CD14-positive monocyte (primary cell): Measurements from ENCODE around the gene CTU2. TPM values are rescaled to one million over a fixed set of nuclear protein-coding genes. Genes with fewer than 3 reads are reported as not detected.

ENCODE experiments used
- DNase-seq, 3 donors: peaks; one replicate each; pipeline ENCODE4 v3.0.0-alpha.2; 2011 to 2022
- H2AFZ ChIP-seq: 2 replicates; pipeline ENCODE4 v1.6.0; 2012; ENCODE audit warnings: mild to moderate bottlenecking, low read depth, low read length, inconsistent platforms; ENCODE audit not compliant: insufficient read depth, poor library complexity, severe bottlenecking
- H3K27ac ChIP-seq, 2 donors: 1 replicate in 1 of 2; 2 replicates in 1 of 2; pipeline ENCODE4 v1.5.1; 2012 to 2013; ENCODE audit warnings: low read length in 2 of 2, control low read depth in 1 of 2, inconsistent platforms in 1 of 2, low read depth in 1 of 2, mild to moderate bottlenecking in 1 of 2
- H3K27me3 ChIP-seq, 2 donors: one replicate each; pipeline versions ENCODE4 v1.6.0 to v1.6.1; 2011 to 2013; ENCODE audit warnings: low read length in 2 of 2; ENCODE audit not compliant: control insufficient read depth in 2 of 2, insufficient read depth in 2 of 2
- H3K36me3 ChIP-seq, 2 donors: replicated peaks in 1 of 2; 1 replicate in 1 of 2; 2 replicates in 1 of 2; pipeline versions ENCODE4 v1.5.1 to v1.6.1; 2012 to 2013; ENCODE audit warnings: low read length in 2 of 2, control low read depth in 1 of 2, inconsistent platforms in 1 of 2, mild to moderate bottlenecking in 1 of 2; ENCODE audit not compliant: insufficient read depth in 2 of 2, control insufficient read depth in 1 of 2
- H3K4me1 ChIP-seq, 2 donors: 1 replicate in 1 of 2; 2 replicates in 1 of 2; pipeline versions ENCODE4 v1.5.1 to v1.6.1; 2012 to 2013; ENCODE audit warnings: low read length in 2 of 2, control low read depth in 1 of 2, inconsistent platforms in 1 of 2, mild to moderate bottlenecking in 1 of 2, moderate library complexity in 1 of 2; ENCODE audit not compliant: insufficient read depth in 2 of 2, control insufficient read depth in 1 of 2
- H3K4me2 ChIP-seq: replicated peaks from 2 replicates; pipeline ENCODE3; 2012; ENCODE audit warnings: low read length, moderate library complexity, mild to moderate bottlenecking; ENCODE audit not compliant: poor library complexity, severe bottlenecking; ENCODE audit errors: extremely low read depth
- H3K4me3 ChIP-seq, 3 experiments: fragments of 200-600 bp in 1 of 3; sonication (generic) in 1 of 3; replicated peaks in 1 of 3; 1 replicate in 2 of 3; 2 replicates in 1 of 3; pipeline ENCODE4 v1.5.1; 2011 to 2013; ENCODE audit warnings: low read length in 3 of 3, mild to moderate bottlenecking in 3 of 3, control low read depth in 2 of 3, low read depth in 2 of 3, inconsistent platforms in 1 of 3, moderate library complexity in 1 of 3
- H3K79me2 ChIP-seq: 2 replicates; pipeline ENCODE4 v1.6.0; 2012; ENCODE audit warnings: mild to moderate bottlenecking, control low read depth, inconsistent platforms, low read length, moderate library complexity; ENCODE audit not compliant: insufficient read depth
- H3K9ac ChIP-seq: 2 replicates; pipeline ENCODE4 v1.6.0; 2017; ENCODE audit warnings: low read length, mild to moderate bottlenecking; ENCODE audit not compliant: insufficient read depth, poor library complexity, severe bottlenecking
- H3K9me3 ChIP-seq, 2 donors: replicated peaks in 1 of 2; 1 replicate in 1 of 2; 2 replicates in 1 of 2; pipeline versions ENCODE4 v1.5.1 to v1.6.1; 2012 to 2013; ENCODE audit warnings: low read length in 2 of 2, control low read depth in 1 of 2; ENCODE audit not compliant: control insufficient read depth in 1 of 2, insufficient read depth in 1 of 2
- H4K20me1 ChIP-seq: 2 replicates; pipeline ENCODE4 v1.6.0; 2012; ENCODE audit warnings: mild to moderate bottlenecking, low read length, control low read depth, moderate library complexity; ENCODE audit not compliant: insufficient read depth
- H3K27ac Mint-ChIP-seq, 7 donors: one replicate each; pipeline ENCODE4 v1.8.0; 2020; ENCODE audit warnings: mild to moderate bottlenecking in 7 of 7, mixed read lengths in 7 of 7, moderate library complexity in 6 of 7, inconsistent platforms in 2 of 7
- H3K27me3 Mint-ChIP-seq, 3 donors: one replicate each; pipeline ENCODE4 v1.8.0; 2021 to 2022; ENCODE audit warnings: low read depth in 3 of 3, mild to moderate bottlenecking in 3 of 3, mixed read lengths in 3 of 3, moderate library complexity in 3 of 3, inconsistent platforms in 1 of 3
- H3K36me3 Mint-ChIP-seq, 2 donors: one replicate each; pipeline ENCODE4 v1.8.0; 2020; ENCODE audit warnings: mixed read lengths in 2 of 2, inconsistent platforms in 1 of 2, mild to moderate bottlenecking in 1 of 2
- H3K4me1 Mint-ChIP-seq: one replicate; pipeline ENCODE4 v1.8.0; 2020; ENCODE audit warnings: mild to moderate bottlenecking, mixed read lengths
- H3K4me3 Mint-ChIP-seq, 2 donors: one replicate each; pipeline ENCODE4 v1.8.0; 2020; ENCODE audit warnings: mild to moderate bottlenecking in 2 of 2, mixed read lengths in 2 of 2, moderate library complexity in 1 of 2
- H3K9me3 Mint-ChIP-seq, 7 donors: one replicate each; pipeline ENCODE4 v1.8.0; 2020 to 2022; ENCODE audit warnings: mixed read lengths in 7 of 7, mild to moderate bottlenecking in 6 of 7, moderate library complexity in 6 of 7, inconsistent platforms in 2 of 7
- WGBS: methylation state at CpG from one replicate; pipeline ENCODE4 v1.1.5; 2013; ENCODE audit warnings: missing lambda C conversion rate; ENCODE audit not compliant: insufficient coverage; 5-methylcytosine and 5-hydroxymethylcytosine counted together
- intact Hi-C, 2 donors: fragments of 100-400 bp; cut with micrococcal nuclease; formaldehyde crosslinking; loops; one replicate each; pipeline versions ENCODE4 v1.15.0 to v1.15.1; 2023
- polyA plus RNA-seq, 3 donors: library from polyadenylated mRNA; depleted of rRNA in 1 of 3; unstranded in 2 of 3; stranded (reverse) in 1 of 3; fragments of 300-500 nt in 2 of 3; fragments of >200 nt in 1 of 3; fragmentation: Illumina TruSeq in 2 of 3; gene quantifications; 1 replicate in 2 of 3; 2 replicates in 1 of 3; pipeline ENCODE4 v1.2.3, GENCODE V29; 2012 to 2021
- TF ChIP-seq, protein P1 (sequence below): fragments of 200-600 bp; IDR thresholded peaks from one replicate; pipeline ENCODE4 v1.8.0; 2022; ENCODE audit warnings: antibody characterized with exemption, mild to moderate bottlenecking

Gene CTU2
- polyA plus RNA-seq, 3 donors = 5.9 to 10.3 (median 7.5) TPM

DNA sequence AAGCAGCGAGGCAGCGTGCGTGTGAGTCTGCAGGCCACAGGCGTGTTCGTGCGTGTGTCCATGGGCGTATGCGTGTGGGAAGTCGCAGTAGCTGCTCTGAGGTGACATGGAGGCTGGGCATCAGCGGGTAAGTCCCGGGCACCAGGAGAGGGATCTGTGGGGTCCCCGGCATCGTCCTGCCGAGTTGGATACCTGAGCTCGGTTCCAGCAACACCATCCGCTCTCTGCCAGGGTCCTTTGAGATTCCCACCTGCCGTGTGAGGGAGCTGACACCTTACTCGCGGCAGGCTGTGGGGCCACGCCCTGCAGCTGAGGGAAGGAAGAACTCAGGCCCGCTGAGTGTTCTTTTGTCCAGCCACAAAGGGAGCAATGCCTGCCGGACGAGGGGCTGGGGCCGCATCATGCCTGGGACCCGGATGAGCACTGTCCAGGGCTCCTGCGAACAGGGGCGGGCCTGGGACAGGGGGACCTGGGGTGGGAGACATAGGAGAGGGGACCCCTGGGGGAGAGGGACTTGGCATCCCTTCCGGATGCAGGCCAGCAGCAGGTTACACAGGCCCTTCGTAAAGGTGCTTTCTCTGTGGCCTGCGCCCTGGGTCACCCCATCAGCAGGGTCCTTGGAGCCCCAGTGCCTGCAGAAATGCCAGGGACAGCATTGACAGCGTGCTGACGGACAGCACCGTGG is 15.0 kb upstream of the CTU2 start:
- Mint-ChIP-seq H3K9me3 (no peaks in the 10 kb centered on the region), H3K4me1 (peaks cover 52% of the 10 kb centered on the region), H3K27me3 (peaks cover 13 to 19% (median 15%) of the 10 kb centered on the region in 3 donors), H3K36me3 (peaks cover 19 to 22% of the 10 kb centered on the region in 2 donors), H3K4me3 (peak overlapping the region in 1 of 2 donors; percentile 42), H3K27ac (peak overlapping the region in 5 of 7 donors; percentile 28 to 87 (median 73))
- WGBS = 71% methylated on average over 33 of the region's 33 CpGs
- H3K4me2 ChIP-seq = peak overlapping the region; percentile 47
- H2AFZ ChIP-seq = no peak overlapping the region
- H3K9ac ChIP-seq = no peak overlapping the region
- peaks cover 11 to 16% of the 10 kb centered on the region in 2 donors for H3K36me3 ChIP-seq
- TF ChIP-seq, protein P1, sequence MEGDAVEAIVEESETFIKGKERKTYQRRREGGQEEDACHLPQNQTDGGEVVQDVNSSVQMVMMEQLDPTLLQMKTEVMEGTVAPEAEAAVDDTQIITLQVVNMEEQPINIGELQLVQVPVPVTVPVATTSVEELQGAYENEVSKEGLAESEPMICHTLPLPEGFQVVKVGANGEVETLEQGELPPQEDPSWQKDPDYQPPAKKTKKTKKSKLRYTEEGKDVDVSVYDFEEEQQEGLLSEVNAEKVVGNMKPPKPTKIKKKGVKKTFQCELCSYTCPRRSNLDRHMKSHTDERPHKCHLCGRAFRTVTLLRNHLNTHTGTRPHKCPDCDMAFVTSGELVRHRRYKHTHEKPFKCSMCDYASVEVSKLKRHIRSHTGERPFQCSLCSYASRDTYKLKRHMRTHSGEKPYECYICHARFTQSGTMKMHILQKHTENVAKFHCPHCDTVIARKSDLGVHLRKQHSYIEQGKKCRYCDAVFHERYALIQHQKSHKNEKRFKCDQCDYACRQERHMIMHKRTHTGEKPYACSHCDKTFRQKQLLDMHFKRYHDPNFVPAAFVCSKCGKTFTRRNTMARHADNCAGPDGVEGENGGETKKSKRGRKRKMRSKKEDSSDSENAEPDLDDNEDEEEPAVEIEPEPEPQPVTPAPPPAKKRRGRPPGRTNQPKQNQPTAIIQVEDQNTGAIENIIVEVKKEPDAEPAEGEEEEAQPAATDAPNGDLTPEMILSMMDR = no peak
- peaks cover 19% of the 10 kb centered on the region for H4K20me1 ChIP-seq
- H3K4me1 ChIP-seq = peaks cover 43 to 47% of the 10 kb centered on the region in 2 donors
- intact Hi-C loops = no loop called here
- H3K27ac ChIP-seq = no peak overlapping the region
- peak overlapping the region in 1 of 3 experiments; percentile 19 for H3K4me3 ChIP-seq
- H3K79me2 ChIP-seq = no peaks in the 10 kb centered on the region
- H3K27me3 ChIP-seq = no peaks in the 10 kb centered on the region
- DNase-seq = no peak
- no peaks in the 10 kb centered on the region for H3K9me3 ChIP-seq

DNA sequence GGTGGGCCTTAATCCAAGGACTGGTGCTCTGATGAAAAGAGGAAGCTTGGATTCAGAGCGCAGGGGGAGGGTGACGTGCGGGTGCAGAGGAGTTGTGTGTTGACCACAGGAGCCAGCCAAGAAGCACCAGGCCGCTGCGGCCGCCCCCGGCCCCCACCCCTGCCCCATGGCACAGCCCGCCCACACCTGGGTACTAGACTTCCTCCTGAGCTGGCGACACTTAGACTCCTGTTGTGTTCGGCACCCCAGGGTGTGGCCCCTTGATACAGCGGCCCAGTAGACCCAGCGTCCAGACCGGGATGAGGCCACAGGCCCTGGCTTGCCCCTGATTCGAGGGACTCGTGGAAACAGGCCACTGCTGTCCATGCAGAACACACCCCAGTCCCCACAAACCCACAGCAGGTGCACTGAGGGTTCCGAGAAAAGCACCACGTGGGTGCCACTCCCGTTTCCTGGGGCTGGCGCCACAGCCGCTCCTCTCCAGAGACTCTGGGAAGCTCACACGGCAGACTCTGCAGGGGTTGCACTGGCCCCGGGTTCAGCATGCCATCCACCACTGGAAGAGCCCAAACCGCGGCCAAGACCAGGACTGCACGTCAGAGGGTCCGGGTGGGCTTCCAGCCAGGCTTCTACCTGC is 14.3 kb upstream of the CTU2 start:
- Histone ChIP-seq H3K27ac (peak overlapping the region; percentile 31 to 54), H2AFZ (peak overlapping the region; percentile 29), H3K9ac (peak overlapping the region; percentile 15), H3K4me2 (peak overlapping the region; percentile 47), H3K79me2 (no peaks in the 10 kb centered on the region), H3K27me3 (no peaks in the 10 kb centered on the region), H4K20me1 (peaks cover 23% of the 10 kb centered on the region), H3K9me3 (no peaks in the 10 kb centered on the region), H3K4me3 (peak overlapping the region in 1 of 3 experiments; percentile 19), H3K36me3 (peaks cover 19 to 23% of the 10 kb centered on the region in 2 donors), H3K4me1 (peaks cover 36 to 42% of the 10 kb centered on the region in 2 donors)
- Mint-ChIP-seq H3K9me3 (no peaks in the 10 kb centered on the region), H3K27me3 (peaks cover 9 to 17% (median 15%) of the 10 kb centered on the region in 3 donors), H3K36me3 (peaks cover 25 to 28% of the 10 kb centered on the region in 2 donors), H3K27ac (peak overlapping the region in 6 of 7 donors; percentile 31 to 87 (median 74)), H3K4me1 (peaks cover 48% of the 10 kb centered on the region), H3K4me3 (peak overlapping the region; percentile 41 to 63)
- TF ChIP-seq, protein P1 = no peak
- DNase-seq = peak; percentile 68 to 90 (median 79)
- intact Hi-C loops = no loop called here
- WGBS = 16% methylated on average over 26 of the region's 26 CpGs
